CD14-positive monocyte (primary cell): Measurements from ENCODE around the gene RELN. TPM values are rescaled to one million over a fixed set of nuclear protein-coding genes. Genes with fewer than 3 reads are reported as not detected.

Experiments
- DNase-seq, 3 donors: peaks; one replicate each; pipeline ENCODE4 v3.0.0-alpha.2; 2011 to 2022
- H2AFZ ChIP-seq: 2 replicates; pipeline ENCODE4 v1.6.0; 2012; ENCODE audit warnings: mild to moderate bottlenecking, low read depth, low read length, inconsistent platforms; ENCODE audit not compliant: insufficient read depth, poor library complexity, severe bottlenecking
- H3K27ac ChIP-seq, 2 donors: 1 replicate in 1 of 2; 2 replicates in 1 of 2; pipeline ENCODE4 v1.5.1; 2012 to 2013; ENCODE audit warnings: low read length in 2 of 2, control low read depth in 1 of 2, inconsistent platforms in 1 of 2, low read depth in 1 of 2, mild to moderate bottlenecking in 1 of 2
- H3K27me3 ChIP-seq, 2 donors: one replicate each; pipeline versions ENCODE4 v1.6.0 to v1.6.1; 2011 to 2013; ENCODE audit warnings: low read length in 2 of 2; ENCODE audit not compliant: control insufficient read depth in 2 of 2, insufficient read depth in 2 of 2
- H3K36me3 ChIP-seq, 2 donors: replicated peaks in 1 of 2; 1 replicate in 1 of 2; 2 replicates in 1 of 2; pipeline versions ENCODE4 v1.5.1 to v1.6.1; 2012 to 2013; ENCODE audit warnings: low read length in 2 of 2, control low read depth in 1 of 2, inconsistent platforms in 1 of 2, mild to moderate bottlenecking in 1 of 2; ENCODE audit not compliant: insufficient read depth in 2 of 2, control insufficient read depth in 1 of 2
- H3K4me1 ChIP-seq, 2 donors: 1 replicate in 1 of 2; 2 replicates in 1 of 2; pipeline versions ENCODE4 v1.5.1 to v1.6.1; 2012 to 2013; ENCODE audit warnings: low read length in 2 of 2, control low read depth in 1 of 2, inconsistent platforms in 1 of 2, mild to moderate bottlenecking in 1 of 2, moderate library complexity in 1 of 2; ENCODE audit not compliant: insufficient read depth in 2 of 2, control insufficient read depth in 1 of 2
- H3K4me2 ChIP-seq: replicated peaks from 2 replicates; pipeline ENCODE3; 2012; ENCODE audit warnings: low read length, moderate library complexity, mild to moderate bottlenecking; ENCODE audit not compliant: poor library complexity, severe bottlenecking; ENCODE audit errors: extremely low read depth
- H3K4me3 ChIP-seq, 3 experiments: fragments of 200-600 bp in 1 of 3; sonication (generic) in 1 of 3; replicated peaks in 1 of 3; 1 replicate in 2 of 3; 2 replicates in 1 of 3; pipeline ENCODE4 v1.5.1; 2011 to 2013; ENCODE audit warnings: low read length in 3 of 3, mild to moderate bottlenecking in 3 of 3, control low read depth in 2 of 3, low read depth in 2 of 3, inconsistent platforms in 1 of 3, moderate library complexity in 1 of 3
- H3K79me2 ChIP-seq: 2 replicates; pipeline ENCODE4 v1.6.0; 2012; ENCODE audit warnings: mild to moderate bottlenecking, control low read depth, inconsistent platforms, low read length, moderate library complexity; ENCODE audit not compliant: insufficient read depth
- H3K9ac ChIP-seq: 2 replicates; pipeline ENCODE4 v1.6.0; 2017; ENCODE audit warnings: low read length, mild to moderate bottlenecking; ENCODE audit not compliant: insufficient read depth, poor library complexity, severe bottlenecking
- H3K9me3 ChIP-seq, 2 donors: replicated peaks in 1 of 2; 1 replicate in 1 of 2; 2 replicates in 1 of 2; pipeline versions ENCODE4 v1.5.1 to v1.6.1; 2012 to 2013; ENCODE audit warnings: low read length in 2 of 2, control low read depth in 1 of 2; ENCODE audit not compliant: control insufficient read depth in 1 of 2, insufficient read depth in 1 of 2
- H4K20me1 ChIP-seq: 2 replicates; pipeline ENCODE4 v1.6.0; 2012; ENCODE audit warnings: mild to moderate bottlenecking, low read length, control low read depth, moderate library complexity; ENCODE audit not compliant: insufficient read depth
- H3K27ac Mint-ChIP-seq, 7 donors: one replicate each; pipeline ENCODE4 v1.8.0; 2020; ENCODE audit warnings: mild to moderate bottlenecking in 7 of 7, mixed read lengths in 7 of 7, moderate library complexity in 6 of 7, inconsistent platforms in 2 of 7
- H3K27me3 Mint-ChIP-seq, 3 donors: one replicate each; pipeline ENCODE4 v1.8.0; 2021 to 2022; ENCODE audit warnings: low read depth in 3 of 3, mild to moderate bottlenecking in 3 of 3, mixed read lengths in 3 of 3, moderate library complexity in 3 of 3, inconsistent platforms in 1 of 3
- H3K36me3 Mint-ChIP-seq, 2 donors: one replicate each; pipeline ENCODE4 v1.8.0; 2020; ENCODE audit warnings: mixed read lengths in 2 of 2, inconsistent platforms in 1 of 2, mild to moderate bottlenecking in 1 of 2
- H3K4me1 Mint-ChIP-seq: one replicate; pipeline ENCODE4 v1.8.0; 2020; ENCODE audit warnings: mild to moderate bottlenecking, mixed read lengths
- H3K4me3 Mint-ChIP-seq, 2 donors: one replicate each; pipeline ENCODE4 v1.8.0; 2020; ENCODE audit warnings: mild to moderate bottlenecking in 2 of 2, mixed read lengths in 2 of 2, moderate library complexity in 1 of 2
- H3K9me3 Mint-ChIP-seq, 7 donors: one replicate each; pipeline ENCODE4 v1.8.0; 2020 to 2022; ENCODE audit warnings: mixed read lengths in 7 of 7, mild to moderate bottlenecking in 6 of 7, moderate library complexity in 6 of 7, inconsistent platforms in 2 of 7
- WGBS: methylation state at CpG from one replicate; pipeline ENCODE4 v1.1.5; 2013; ENCODE audit warnings: missing lambda C conversion rate; ENCODE audit not compliant: insufficient coverage; 5-methylcytosine and 5-hydroxymethylcytosine counted together
- intact Hi-C, 2 donors: fragments of 100-400 bp; cut with micrococcal nuclease; formaldehyde crosslinking; loops; one replicate each; pipeline versions ENCODE4 v1.15.0 to v1.15.1; 2023
- polyA plus RNA-seq, 3 donors: library from polyadenylated mRNA; depleted of rRNA in 1 of 3; unstranded in 2 of 3; stranded (reverse) in 1 of 3; fragments of 300-500 nt in 2 of 3; fragments of >200 nt in 1 of 3; fragmentation: Illumina TruSeq in 2 of 3; gene quantifications; 1 replicate in 2 of 3; 2 replicates in 1 of 3; pipeline ENCODE4 v1.2.3, GENCODE V29; 2012 to 2021
- TF ChIP-seq, protein P1 (sequence below): fragments of 200-600 bp; IDR thresholded peaks from one replicate; pipeline ENCODE4 v1.8.0; 2022; ENCODE audit warnings: antibody characterized with exemption, mild to moderate bottlenecking

The RELN gene
- polyA plus RNA-seq, 3 donors: not detected

DNA sequence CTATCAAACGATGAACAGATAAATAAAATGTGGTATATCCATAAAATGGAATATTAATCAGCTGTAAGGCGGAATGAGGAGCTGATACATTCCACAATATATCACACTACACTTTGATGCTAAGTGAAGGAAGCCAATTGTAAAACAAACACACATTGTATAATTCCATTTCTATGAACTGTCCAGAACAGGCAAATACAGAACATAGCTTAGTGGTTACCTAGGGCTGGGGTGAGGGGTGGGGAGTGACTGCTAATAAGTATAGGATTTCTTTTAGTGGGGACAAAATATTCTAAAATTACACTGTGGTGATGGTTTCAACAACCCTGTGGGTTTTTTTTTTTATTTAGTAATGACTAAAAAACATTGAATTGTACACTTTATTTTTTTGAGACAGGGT is 461.3 kb downstream of the RELN start:
- Histone ChIP-seq H3K4me3 (no peak overlapping the region), H2AFZ (no peak overlapping the region), H3K4me1 (no peaks in the 10 kb centered on the region), H3K79me2 (no peaks in the 10 kb centered on the region), H3K4me2 (no peak overlapping the region), H3K9me3 (no peaks in the 10 kb centered on the region), H3K27me3 (no peaks in the 10 kb centered on the region), H3K9ac (no peak overlapping the region), H4K20me1 (no peaks in the 10 kb centered on the region), H3K27ac (no peak overlapping the region), H3K36me3 (no peaks in the 10 kb centered on the region)
- Mint-ChIP-seq H3K4me3 (no peak overlapping the region), H3K27me3 (peaks cover 0 to 7% (median 3%) of the 10 kb centered on the region in 3 donors), H3K9me3 (peaks cover 0 to 3% (median 0%) of the 10 kb centered on the region in 7 donors), H3K4me1 (no peaks in the 10 kb centered on the region), H3K36me3 (no peaks in the 10 kb centered on the region), H3K27ac (no peak overlapping the region)
- TF ChIP-seq, protein P1, sequence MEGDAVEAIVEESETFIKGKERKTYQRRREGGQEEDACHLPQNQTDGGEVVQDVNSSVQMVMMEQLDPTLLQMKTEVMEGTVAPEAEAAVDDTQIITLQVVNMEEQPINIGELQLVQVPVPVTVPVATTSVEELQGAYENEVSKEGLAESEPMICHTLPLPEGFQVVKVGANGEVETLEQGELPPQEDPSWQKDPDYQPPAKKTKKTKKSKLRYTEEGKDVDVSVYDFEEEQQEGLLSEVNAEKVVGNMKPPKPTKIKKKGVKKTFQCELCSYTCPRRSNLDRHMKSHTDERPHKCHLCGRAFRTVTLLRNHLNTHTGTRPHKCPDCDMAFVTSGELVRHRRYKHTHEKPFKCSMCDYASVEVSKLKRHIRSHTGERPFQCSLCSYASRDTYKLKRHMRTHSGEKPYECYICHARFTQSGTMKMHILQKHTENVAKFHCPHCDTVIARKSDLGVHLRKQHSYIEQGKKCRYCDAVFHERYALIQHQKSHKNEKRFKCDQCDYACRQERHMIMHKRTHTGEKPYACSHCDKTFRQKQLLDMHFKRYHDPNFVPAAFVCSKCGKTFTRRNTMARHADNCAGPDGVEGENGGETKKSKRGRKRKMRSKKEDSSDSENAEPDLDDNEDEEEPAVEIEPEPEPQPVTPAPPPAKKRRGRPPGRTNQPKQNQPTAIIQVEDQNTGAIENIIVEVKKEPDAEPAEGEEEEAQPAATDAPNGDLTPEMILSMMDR: no peak
- WGBS: no CpG with 5 or more reads among the region's 2 CpGs
- DNase-seq: no peak
- intact Hi-C loops: no loop called here

DNA sequence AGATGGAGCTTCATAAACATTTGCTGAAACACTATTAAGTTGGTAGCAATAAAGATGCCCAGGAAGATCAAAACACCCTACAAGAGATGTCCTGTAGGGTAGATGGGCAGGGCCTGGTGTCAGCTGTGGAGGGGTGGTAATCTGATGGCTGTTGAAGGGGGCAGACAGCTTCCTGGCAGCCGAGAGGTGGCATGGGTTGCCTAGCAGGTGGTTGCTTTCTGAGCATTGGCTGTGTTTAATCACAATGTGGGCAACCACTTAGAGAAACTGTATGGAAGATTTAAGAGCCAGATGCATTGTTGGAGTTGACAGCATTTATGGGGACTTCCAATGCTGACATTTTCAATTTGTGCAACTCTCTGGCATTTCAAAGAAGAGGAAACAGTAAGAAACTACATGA is 463.5 kb downstream of the RELN start:
- DNase-seq: no peak
- WGBS: 20% methylated on average over 1 of the region's 1 CpG
- H4K20me1 ChIP-seq: no peaks in the 10 kb centered on the region
- H3K27me3 Mint-ChIP-seq: peaks cover 0 to 6% (median 3%) of the 10 kb centered on the region in 3 donors
- H3K4me1 Mint-ChIP-seq: no peaks in the 10 kb centered on the region
- H3K36me3 Mint-ChIP-seq: no peaks in the 10 kb centered on the region
- H3K9ac ChIP-seq: no peak overlapping the region
- H3K79me2 ChIP-seq: no peaks in the 10 kb centered on the region
- peak overlapping the region in 1 of 2 donors; percentile 12 for H3K4me3 Mint-ChIP-seq
- no peaks in the 10 kb centered on the region for H3K27me3 ChIP-seq
- H3K36me3 ChIP-seq: no peaks in the 10 kb centered on the region
- no peak overlapping the region for H3K4me3 ChIP-seq
- no peak overlapping the region for H3K4me2 ChIP-seq
- TF ChIP-seq, protein P1: no peak
- H3K9me3 Mint-ChIP-seq: no peaks in the 10 kb centered on the region
- no peaks in the 10 kb centered on the region for H3K4me1 ChIP-seq
- H3K9me3 ChIP-seq: no peaks in the 10 kb centered on the region
- intact Hi-C loops: no loop called here
- H2AFZ ChIP-seq: no peak overlapping the region
- no peak overlapping the region for H3K27ac Mint-ChIP-seq
- H3K27ac ChIP-seq: no peak overlapping the region
